HCT116 (cell line): Measurements from ENCODE around the gene TXNL4B. TPM values are rescaled to one million over a fixed set of nuclear protein-coding genes. Genes with fewer than 3 reads are reported as not detected.

Experiments used
- ATAC-seq: fragments of 200-7000 bp; cut with Tn5 transposase; 2 replicates; pipeline ENCODE4 v1.9.1; 2020; ENCODE audit warnings: mild to moderate bottlenecking, moderate library complexity
- BruUV-seq: library from RNA; stranded (reverse); fragments of 400-500 nt; replicated peaks from 2 replicates; lab custom pipeline; 2021; lab: Mats Ljungman, UMichigan
- CTCF ChIA-PET: fragments of 300-600 bp; sonication (Branson Sonifier 250); formaldehyde crosslinking; loops from one replicate; lab custom pipeline; 2021; ENCODE audit warnings: antibody characterized with exemption; lab: Charles Lee
- POLR2A ChIA-PET: fragments of 300-600, 350-600 bp; sonication (Branson Sonifier 250); formaldehyde crosslinking; loops from one replicate; lab custom pipeline; 2021; ENCODE audit warnings: antibody characterized with exemption; lab: Charles Lee
- RAD21 ChIA-PET, 2 experiments: fragments of 300-600 bp; sonication (Branson Sonifier 250); formaldehyde crosslinking; loops; one replicate each; lab custom pipeline; 2023; ENCODE audit warnings: low total read pairs in 2 of 2; ENCODE audit not compliant: uncharacterized antibody in 2 of 2, unreplicated experiment in 2 of 2, low non-redundant PET in 1 of 2; lab: Charles Lee
- DNase-seq: peaks from one replicate; pipeline ENCODE4 v3.0.0-alpha.2; 2010; ENCODE audit warnings: low read depth, low spot score
- H2AFZ ChIP-seq: fragments of 200-600 bp; shearing (Covaris generic), sonication (generic); 2 replicates; pipeline ENCODE4 v1.6.1; 2017; ENCODE audit warnings: low read depth, mixed run types, mixed read lengths, antibody characterized with exemption, low read length; ENCODE audit not compliant: poor library complexity, severe bottlenecking
- H3K27ac ChIP-seq: 2 replicates; pipeline ENCODE4 v1.5.1; 2012; ENCODE audit warnings: low read depth, low read length
- H3K27me3 ChIP-seq: fragments of 200-600 bp; sonication (generic); 2 replicates; pipeline ENCODE4 v1.6.1; 2016; ENCODE audit warnings: mixed run types, low read length, mixed read lengths; ENCODE audit not compliant: insufficient read depth
- H3K36me3 ChIP-seq, 2 experiments: fragments of 200-500 bp in 1 of 2; fragments of 200-600 bp in 1 of 2; sonication (Bioruptor generic) in 1 of 2; sonication (generic) in 1 of 2; 2 replicates each; pipeline versions ENCODE4 v1.5.1 to v1.6.1; 2014 to 2016; ENCODE audit warnings: low read length in 2 of 2, inconsistent platforms in 1 of 2, mixed read lengths in 1 of 2, mixed run types in 1 of 2; ENCODE audit not compliant: insufficient read depth in 2 of 2, control insufficient read depth in 1 of 2
- H3K4me1 ChIP-seq, 2 experiments: fragments of 200-600 bp in 1 of 2; sonication (generic) in 1 of 2; 2 replicates each; pipeline versions ENCODE4 v1.5.1 to v1.6.1; 2012 to 2017; ENCODE audit warnings: low read length in 2 of 2, inconsistent platforms in 1 of 2, mild to moderate bottlenecking in 1 of 2, mixed read lengths in 1 of 2, mixed run types in 1 of 2, moderate library complexity in 1 of 2; ENCODE audit not compliant: insufficient read depth in 2 of 2, control insufficient read depth in 1 of 2
- H3K4me2 ChIP-seq: fragments of 200-600 bp; sonication (generic); 2 replicates; pipeline ENCODE4 v1.6.1; 2017; ENCODE audit warnings: mixed run types, low read length, mixed read lengths
- H3K4me3 ChIP-seq, 2 experiments: fragments of 200-600 bp in 1 of 2; sonication (generic) in 1 of 2; replicated peaks in 1 of 2; 2 replicates each; pipeline ENCODE4 v1.5.1; 2011 to 2016; ENCODE audit warnings: low read length in 2 of 2, control low read depth in 1 of 2, low read depth in 1 of 2, mild to moderate bottlenecking in 1 of 2, mixed read lengths in 1 of 2, mixed run types in 1 of 2
- H3K79me2 ChIP-seq: fragments of 200-600 bp; sonication (generic); 2 replicates; pipeline ENCODE4 v1.6.1; 2017; ENCODE audit warnings: mild to moderate bottlenecking, mixed run types, low read length, moderate library complexity, mixed read lengths; ENCODE audit not compliant: insufficient read depth
- H3K9ac ChIP-seq: fragments of 200-600 bp; sonication (generic); 2 replicates; pipeline ENCODE4 v1.6.1; 2016; ENCODE audit warnings: low read length, mixed read lengths
- H3K9me2 ChIP-seq: fragments of 200-600 bp; sonication (generic), shearing (Covaris generic); 2 replicates; pipeline ENCODE4 v1.6.1; 2017; ENCODE audit warnings: mixed run types, mild to moderate bottlenecking, moderate library complexity; ENCODE audit not compliant: insufficient read depth
- H3K9me3 ChIP-seq, 2 experiments: fragments of 200-500 bp in 1 of 2; fragments of 200-600 bp in 1 of 2; sonication (Bioruptor generic) in 1 of 2; sonication (generic) in 1 of 2; 2 replicates each; pipeline ENCODE4 v1.6.1; 2014 to 2017; ENCODE audit warnings: low read length in 2 of 2, mixed read lengths in 2 of 2, inconsistent platforms in 1 of 2, low read depth in 1 of 2, mild to moderate bottlenecking in 1 of 2, mixed run types in 1 of 2, moderate library complexity in 1 of 2; ENCODE audit not compliant: control insufficient read depth in 1 of 2, insufficient read depth in 1 of 2
- H4K20me1 ChIP-seq: fragments of 200-600 bp; sonication (generic), shearing (Covaris generic); 2 replicates; pipeline ENCODE4 v1.6.1; 2017; ENCODE audit warnings: mixed run types, mild to moderate bottlenecking, moderate library complexity; ENCODE audit not compliant: insufficient read depth
- CTCF ChIP-seq, 3 experiments: fragments of 200-600 bp in 1 of 3; sonication (generic) in 1 of 3; IDR thresholded peaks in 2 of 3; conservative IDR thresholded peaks in 1 of 3; 2 replicates each; pipeline ENCODE4 v1.5.1; 2012 to 2017; ENCODE audit warnings: low read depth in 2 of 3, low read length in 2 of 3, antibody characterized with exemption in 1 of 3, borderline replicate concordance in 1 of 3, control low read depth in 1 of 3, mild to moderate bottlenecking in 1 of 3, mixed read lengths in 1 of 3, mixed run types in 1 of 3, moderate library complexity in 1 of 3; ENCODE audit not compliant: insufficient read depth in 1 of 3
- EZH2phosphoT487 ChIP-seq: fragments of 200-600 bp; IDR thresholded peaks from 2 replicates; pipeline ENCODE4 v1.6.1; 2018; ENCODE audit warnings: antibody characterized with exemption, borderline replicate concordance
- RAD21 ChIP-seq: IDR thresholded peaks from 2 replicates; pipeline ENCODE4 v1.6.1; 2012; ENCODE audit warnings: low read depth, mild to moderate bottlenecking
- REST ChIP-seq: IDR thresholded peaks from 2 replicates; pipeline ENCODE4 v1.6.1; 2012; ENCODE audit warnings: low read depth
- intact Hi-C: fragments of 100-400 bp; cut with micrococcal nuclease; formaldehyde crosslinking; loops from 2 replicates; pipeline ENCODE4 v1.10.0; 2022
- total RNA-seq: library from RNA; stranded (reverse); gene quantifications from one replicate; pipeline ENCODE4 v1.2.1, GENCODE V29; 2021; ENCODE audit not compliant: unreplicated experiment

The TXNL4B gene
- total RNA-seq, 1 experiment from 2014 or later = 15.5 TPM

GRCh38 chr16:72139908-72140307, 46.5 kb upstream of the TXNL4B start:
- no peak for DNase-seq
- CTCF ChIA-PET = no interaction called here

More at GRCh38 chr16:72139908-72140307, 46.5 kb upstream of the TXNL4B start:
- intact Hi-C loops = no loop called here
- ChIA-PET RAD21 (no interaction called here), POLR2A (no interaction called here)
- no peaks in the 10 kb centered on the region for H3K27me3 ChIP-seq
- H3K4me2 ChIP-seq = no peak overlapping the region
- H4K20me1 ChIP-seq = no peaks in the 10 kb centered on the region
- no peaks in the 10 kb centered on the region for H3K79me2 ChIP-seq
- no peak overlapping the region for H3K9ac ChIP-seq
- BruUV-seq = no TSS peak
- no peak overlapping the region for H3K27ac ChIP-seq
- no peaks in the 10 kb centered on the region for H3K4me1 ChIP-seq
- TF ChIP-seq EZH2phosphoT487 (no peak), RAD21 (no peak), CTCF (IDR thresholded peaks at IDR 0.05 in 2 of 3, conservative IDR thresholded peaks at IDR 0.05 in 1 of 3; ENCODE audit: borderline replicate concordance in 1 of 3, insufficient read depth in 1 of 3, low read depth in 2 of 3, low read length in 2 of 3) (no peak), REST (no peak)
- H3K9me2 ChIP-seq = no peaks in the 10 kb centered on the region
- H3K4me3 ChIP-seq = no peak overlapping the region
- no peaks in the 10 kb centered on the region for H3K9me3 ChIP-seq
- H2AFZ ChIP-seq = no peak overlapping the region
- no peak for ATAC-seq
- H3K36me3 ChIP-seq = no peaks in the 10 kb centered on the region
